Measurements from ENCODE around the gene ADGRG1.

Gene ADGRG1

GRCh38 chr16:57688487-57688986 is 60.1 kb downstream of the ADGRG1 start:
- peak in 1 of 2 donors; percentile 34 for DNase-seq
- Histone ChIP-seq H3K27ac (no peak overlapping the region), H3K4me3 (no peak overlapping the region), H3K27me3 (peaks cover 0 to 20% of the 10 kb centered on the region in 2 donors), H3K9me3 (no peaks in the 10 kb centered on the region), H3K4me1 (no peaks in the 10 kb centered on the region), H3K36me3 (no peaks in the 10 kb centered on the region)
- TF ChIP-seq, protein P1, sequence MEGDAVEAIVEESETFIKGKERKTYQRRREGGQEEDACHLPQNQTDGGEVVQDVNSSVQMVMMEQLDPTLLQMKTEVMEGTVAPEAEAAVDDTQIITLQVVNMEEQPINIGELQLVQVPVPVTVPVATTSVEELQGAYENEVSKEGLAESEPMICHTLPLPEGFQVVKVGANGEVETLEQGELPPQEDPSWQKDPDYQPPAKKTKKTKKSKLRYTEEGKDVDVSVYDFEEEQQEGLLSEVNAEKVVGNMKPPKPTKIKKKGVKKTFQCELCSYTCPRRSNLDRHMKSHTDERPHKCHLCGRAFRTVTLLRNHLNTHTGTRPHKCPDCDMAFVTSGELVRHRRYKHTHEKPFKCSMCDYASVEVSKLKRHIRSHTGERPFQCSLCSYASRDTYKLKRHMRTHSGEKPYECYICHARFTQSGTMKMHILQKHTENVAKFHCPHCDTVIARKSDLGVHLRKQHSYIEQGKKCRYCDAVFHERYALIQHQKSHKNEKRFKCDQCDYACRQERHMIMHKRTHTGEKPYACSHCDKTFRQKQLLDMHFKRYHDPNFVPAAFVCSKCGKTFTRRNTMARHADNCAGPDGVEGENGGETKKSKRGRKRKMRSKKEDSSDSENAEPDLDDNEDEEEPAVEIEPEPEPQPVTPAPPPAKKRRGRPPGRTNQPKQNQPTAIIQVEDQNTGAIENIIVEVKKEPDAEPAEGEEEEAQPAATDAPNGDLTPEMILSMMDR (IDR thresholded peaks at IDR 0.05): no peak
- intact Hi-C loops (cut with DNase I; ENCODE audit: low total_unique reads): no loop called here

DNA sequence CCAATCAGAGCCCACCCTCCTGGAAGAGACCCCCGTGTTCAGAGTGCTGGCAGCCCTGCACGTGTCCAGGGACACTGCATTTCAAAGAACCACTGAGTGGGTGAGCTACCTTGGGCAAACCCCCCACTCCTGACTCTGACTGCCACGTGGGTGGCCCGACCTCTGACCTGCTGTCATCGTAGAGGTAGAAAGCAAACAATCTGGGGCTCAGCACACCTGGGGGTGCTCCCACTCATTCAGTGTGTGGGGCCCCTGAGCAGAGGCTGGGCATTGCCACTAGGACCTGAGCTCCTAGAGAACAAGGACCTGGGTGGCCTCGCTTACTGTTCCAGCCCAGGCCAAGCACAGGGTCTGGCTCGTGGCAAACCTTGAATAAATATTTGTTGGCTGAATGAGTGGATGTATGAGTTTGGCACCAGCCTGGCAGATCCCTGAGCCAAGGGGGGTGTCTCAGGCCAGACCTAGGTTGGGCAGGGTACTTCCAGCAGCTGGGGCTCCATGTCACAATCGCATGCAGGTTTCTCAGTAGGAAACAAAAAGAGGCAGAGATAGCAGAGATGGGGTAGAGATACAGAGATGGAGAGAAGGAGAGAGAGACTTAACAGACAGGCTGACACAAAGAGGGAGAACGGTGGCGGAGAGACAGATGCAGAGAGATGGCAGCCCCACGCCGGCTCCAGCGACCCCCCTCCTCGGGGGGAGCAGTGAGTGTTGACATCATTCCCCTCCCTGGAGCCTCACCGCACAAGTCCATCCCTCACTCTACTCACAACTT is 60.7 kb downstream of the ADGRG1 start:
- no peak overlapping the region for H3K27ac ChIP-seq
- intact Hi-C loops (cut with DNase I; ENCODE audit: low total_unique reads): no loop called here
- TF ChIP-seq, protein P1 (IDR thresholded peaks at IDR 0.05): no peak
- H3K27me3 ChIP-seq: peaks cover 0 to 20% of the 10 kb centered on the region in 2 donors
- DNase-seq: peak in 1 of 2 donors; percentile 20
- H3K9me3 ChIP-seq: no peaks in the 10 kb centered on the region
- H3K36me3 ChIP-seq: no peaks in the 10 kb centered on the region
- H3K4me3 ChIP-seq: no peak overlapping the region
- no peaks in the 10 kb centered on the region for H3K4me1 ChIP-seq

GRCh38 chr16:57689762-57690558 is 61.5 kb downstream of the ADGRG1 start:
- intact Hi-C loops (cut with DNase I; ENCODE audit: low total_unique reads): no loop called here
- H3K4me3 ChIP-seq: no peak overlapping the region
- no peaks in the 10 kb centered on the region for H3K9me3 ChIP-seq
- no peak overlapping the region for H3K27ac ChIP-seq
- peak in 1 of 2 donors; percentile 40 for DNase-seq
- TF ChIP-seq, protein P1 (IDR thresholded peaks at IDR 0.05): no peak
- H3K4me1 ChIP-seq: no peaks in the 10 kb centered on the region
- peaks cover 0 to 20% of the 10 kb centered on the region in 2 donors for H3K27me3 ChIP-seq
- no peaks in the 10 kb centered on the region for H3K36me3 ChIP-seq

DNA sequence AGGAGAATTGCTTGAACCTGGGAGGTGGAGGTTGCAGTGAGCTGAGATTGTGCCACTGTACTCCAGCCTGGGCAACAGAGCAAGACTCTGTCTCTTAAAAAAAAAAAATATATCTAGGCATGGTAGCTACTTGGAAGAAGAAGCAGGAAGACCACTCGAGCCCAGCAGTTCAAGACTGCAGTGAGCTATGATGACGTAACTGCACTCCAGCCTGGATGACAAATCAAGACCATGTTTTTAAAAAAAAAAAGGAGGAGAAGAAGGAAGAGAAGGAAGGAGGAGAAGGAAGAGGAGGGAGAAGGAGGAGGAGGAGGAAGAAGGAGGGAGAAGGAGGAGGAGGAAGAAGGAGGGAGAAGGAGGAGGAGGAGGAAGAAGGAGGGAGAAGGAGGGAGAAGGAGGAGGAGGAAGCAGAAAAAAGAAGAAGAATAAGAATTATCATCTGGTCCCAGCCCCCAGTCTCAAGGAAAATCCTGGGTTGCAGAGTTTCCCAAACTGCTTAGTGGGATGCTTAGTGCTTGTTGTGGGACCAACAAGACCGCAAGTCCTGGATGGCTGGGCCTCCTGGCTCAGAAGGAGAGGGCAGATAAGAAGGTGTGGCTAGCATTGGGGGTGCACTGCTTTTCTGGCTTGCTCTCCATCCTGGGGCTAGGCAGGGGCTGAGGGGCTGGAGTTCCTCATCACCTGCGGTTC is 62.5 kb downstream of the ADGRG1 start:
- Histone ChIP-seq H3K27ac (no peak overlapping the region), H3K36me3 (no peaks in the 10 kb centered on the region)
- DNase-seq: peak in 1 of 2 donors; percentile 15

DNA sequence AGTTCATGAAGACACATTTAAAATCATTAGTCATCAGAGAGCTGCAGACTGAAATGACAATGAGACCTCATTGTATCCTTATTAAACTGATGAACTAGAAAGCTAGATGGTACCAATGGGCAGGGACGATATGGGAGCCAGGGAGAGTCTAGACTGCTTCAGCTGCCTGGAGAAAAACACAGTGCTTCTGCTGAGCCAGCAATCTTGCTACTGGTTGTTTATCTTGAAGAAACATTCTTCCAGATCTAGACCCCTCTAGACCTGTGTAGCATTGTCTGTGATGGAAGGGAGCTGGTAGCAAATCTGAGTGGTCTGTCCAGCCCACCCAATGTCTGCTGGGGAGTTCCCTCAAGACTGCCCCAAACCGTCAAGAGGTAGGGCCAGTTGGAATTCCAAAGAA is 64.2 kb downstream of the ADGRG1 start:
- H3K36me3 ChIP-seq: no peaks in the 10 kb centered on the region
- H3K9me3 ChIP-seq: no peaks in the 10 kb centered on the region
- H3K27me3 ChIP-seq: peaks cover 0 to 20% of the 10 kb centered on the region in 2 donors
- TF ChIP-seq, protein P1 (IDR thresholded peaks at IDR 0.05): no peak
- no peak overlapping the region for H3K27ac ChIP-seq
- H3K4me1 ChIP-seq: no peaks in the 10 kb centered on the region
- intact Hi-C loops (cut with DNase I; ENCODE audit: low total_unique reads): no loop called here
- no peak overlapping the region for H3K4me3 ChIP-seq
- no peak for DNase-seq

More for the DNA sequence above, 62.5 kb downstream of the ADGRG1 start:
- intact Hi-C loops (cut with DNase I; ENCODE audit: low total_unique reads): no loop called here
- TF ChIP-seq, protein P1 (IDR thresholded peaks at IDR 0.05): no peak
- peaks cover 0 to 20% of the 10 kb centered on the region in 2 donors for H3K27me3 ChIP-seq
- no peaks in the 10 kb centered on the region for H3K4me1 ChIP-seq
- no peaks in the 10 kb centered on the region for H3K9me3 ChIP-seq
- H3K4me3 ChIP-seq: no peak overlapping the region

Measured in tibial artery (tissue), 4 donors.